ENCODE data around the gene SPACA9.

- TF ChIP-seq CTCF (IDR thresholded peaks at IDR 0.05) (no peak), POLR2A (IDR thresholded peaks at IDR 0.05) (no peak), POLR2AphosphoS5 (IDR thresholded peaks at IDR 0.05) (no peak)
Observed at GRCh38 chr9:132939169-132939568, 60.5 kb downstream of the SPACA9 start.

All from prostate gland (tissue), 2 donors.